GM12892 (cell line): ENCODE results near the gene CDKN1A. TPM values are rescaled to one million over a fixed set of nuclear protein-coding genes. Genes with fewer than 3 reads are reported as not detected.

Experiments used
- DNase-seq: peaks from one replicate; pipeline ENCODE4 v3.0.0; 2011; ENCODE audit not compliant: insufficient read length
- FAIRE-seq: peaks from 2 replicates; lab custom pipeline; 2011; peaks lifted over from hg19 to GRCh38; lab: Jason Lieb, UNC
- POLR2A ChIP-seq: IDR thresholded peaks from 2 replicates; pipeline ENCODE4 v1.6.1; 2011; ENCODE audit warnings: low read depth, low read length, control low read depth
- POLR2AphosphoS5 ChIP-seq: IDR thresholded peaks from 2 replicates; pipeline ENCODE4 v1.6.1; 2011; ENCODE audit warnings: low read depth, low read length, control low read depth
- TAF1 ChIP-seq: IDR thresholded peaks from 2 replicates; pipeline ENCODE4 v1.6.1; 2011; ENCODE audit warnings: low read depth, mild to moderate bottlenecking, control low read depth, low read length, borderline replicate concordance
- polyA plus RNA-seq: library from polyadenylated mRNA; unstranded; fragments of >200 nt; gene quantifications from one replicate; pipeline ENCODE4 v1.2.1, GENCODE V29; 2012; ENCODE audit warnings: missing spikeins, inconsistent platforms; ENCODE audit not compliant: missing spikeins

CDKN1A gene
- 166 TPM for polyA plus RNA-seq

- DNase-seq = peak; percentile 77
- peak; percentile 66 for FAIRE-seq
- TF ChIP-seq TAF1 (peak; percentile 83; the same call in 1 of the 2 replicates), POLR2AphosphoS5 (peak; percentile 97), POLR2A (peak; percentile 99)
Observed at GRCh38 chr6:36678488-36679042, at the start of gene CDKN1A. CDKN1A (plus strand) TSS chr6:36678714; CDS start chr6:36684102, 5,388 bp downstream.

- no peak for DNase-seq
- no peak for FAIRE-seq
- TF ChIP-seq POLR2AphosphoS5 (no peak), TAF1 (no peak), POLR2A (no peak)
Observed at GRCh38 chr6:36629784-36630183, 48.7 kb upstream of the CDKN1A start.

GRCh38 chr6:36631326-36632011, 47.0 kb upstream of the CDKN1A start:
- no peak for DNase-seq
- FAIRE-seq = no peak
- TF ChIP-seq TAF1 = no peak
- TF ChIP-seq POLR2A = no peak

DNA sequence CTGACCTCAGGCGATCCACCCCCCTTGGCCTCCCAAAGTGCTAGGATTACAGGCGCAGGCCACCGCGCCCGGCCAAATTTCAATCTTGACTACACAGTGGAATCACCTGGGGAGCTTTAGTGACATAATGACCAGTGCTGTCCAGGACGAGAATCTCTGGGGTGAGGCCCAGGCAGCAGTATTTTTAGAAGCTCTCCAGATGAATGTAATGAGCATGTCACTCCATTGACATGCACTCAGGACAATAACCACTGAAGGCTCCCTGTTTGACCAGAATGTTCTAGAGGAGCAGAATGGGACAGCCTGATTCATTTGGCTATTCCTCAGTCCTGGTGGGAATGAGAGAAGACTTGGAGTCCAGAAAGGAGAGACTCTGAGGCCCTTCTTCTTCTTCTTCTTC, 45.1 kb upstream of the CDKN1A start:
- FAIRE-seq (no peak), DNase-seq (no peak)
- TF ChIP-seq POLR2AphosphoS5 = no peak
- no peak for TF ChIP-seq POLR2A
- TF ChIP-seq TAF1 = no peak

DNA sequence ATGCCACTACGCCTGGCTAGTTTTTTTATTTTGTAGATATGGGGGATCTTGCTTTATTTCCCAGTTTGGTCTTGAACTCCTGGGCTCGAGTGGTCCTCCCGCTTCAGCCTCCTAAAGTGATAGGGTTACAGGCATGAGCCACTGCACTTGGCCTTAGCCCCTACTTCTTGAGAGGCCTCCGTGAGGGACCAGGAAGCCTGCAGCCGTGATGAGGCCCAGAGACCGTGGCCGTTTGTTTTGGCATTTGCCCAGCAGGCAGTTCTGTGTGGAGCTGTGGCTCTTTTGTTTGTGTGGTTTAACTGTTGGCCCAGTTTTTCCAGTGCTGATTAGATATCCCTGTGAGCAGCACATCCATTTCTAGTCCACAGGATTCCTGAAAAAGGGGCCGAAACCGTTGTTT, 44.6 kb upstream of the CDKN1A start:
- DNase-seq (no peak), FAIRE-seq (no peak)
- TF ChIP-seq TAF1 (no peak), POLR2A (no peak), POLR2AphosphoS5 (no peak)

- DNase-seq (no peak), FAIRE-seq (no peak)
- TF ChIP-seq POLR2AphosphoS5 = no peak
Observed at GRCh38 chr6:36634317-36635108, 44.0 kb upstream of the CDKN1A start.

DNA sequence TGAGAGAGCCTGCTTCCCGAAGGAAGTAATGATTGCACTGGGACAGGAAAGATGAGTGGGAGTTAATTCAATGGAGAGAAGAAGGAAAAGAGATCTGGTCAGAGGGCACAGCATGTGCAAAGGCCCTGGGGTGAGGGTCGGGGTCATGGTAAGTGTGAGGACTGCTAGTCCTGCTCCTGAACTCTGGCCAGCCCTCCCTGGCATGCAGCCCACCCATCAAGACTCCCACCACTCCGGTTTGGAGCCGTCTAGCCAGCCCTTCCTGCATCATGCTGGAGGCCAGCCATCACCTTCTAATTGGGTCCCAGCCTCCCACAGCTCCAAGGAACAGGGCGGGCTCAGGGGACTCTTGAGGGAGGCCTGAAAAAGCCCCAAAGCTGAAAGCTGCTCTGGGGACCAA, 42.2 kb upstream of the CDKN1A start:
- FAIRE-seq = no peak
- TF ChIP-seq POLR2AphosphoS5 (no peak), TAF1 (no peak), POLR2A (no peak)
- DNase-seq = no peak

GRCh38 chr6:36636687-36637418, 41.7 kb upstream of the CDKN1A start:
- FAIRE-seq (peak; percentile 9), DNase-seq (no peak)
- TF ChIP-seq TAF1 (no peak), POLR2A (no peak), POLR2AphosphoS5 (no peak)

DNA sequence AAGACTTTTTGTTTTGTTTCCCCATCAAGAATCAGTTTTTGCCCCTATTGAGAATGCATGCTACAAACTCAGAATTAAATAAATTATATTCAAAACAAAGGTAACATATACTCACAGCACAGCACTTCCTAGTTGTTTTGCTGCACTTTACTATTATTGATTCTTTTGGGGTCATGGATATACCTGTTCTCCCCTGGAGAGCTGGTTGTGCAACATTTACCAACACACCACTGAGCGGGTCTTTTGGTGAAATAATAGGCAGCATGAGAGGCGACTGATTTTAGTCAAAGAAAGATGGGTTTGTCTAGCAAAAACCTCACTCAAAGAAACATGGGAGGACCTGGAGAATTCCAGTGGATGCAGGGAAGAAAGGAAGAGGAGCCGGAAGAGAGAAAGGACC, 39.9 kb upstream of the CDKN1A start:
- DNase-seq (no peak), FAIRE-seq (no peak)
- TF ChIP-seq POLR2A = no peak
- no peak for TF ChIP-seq POLR2AphosphoS5
- no peak for TF ChIP-seq TAF1

DNA sequence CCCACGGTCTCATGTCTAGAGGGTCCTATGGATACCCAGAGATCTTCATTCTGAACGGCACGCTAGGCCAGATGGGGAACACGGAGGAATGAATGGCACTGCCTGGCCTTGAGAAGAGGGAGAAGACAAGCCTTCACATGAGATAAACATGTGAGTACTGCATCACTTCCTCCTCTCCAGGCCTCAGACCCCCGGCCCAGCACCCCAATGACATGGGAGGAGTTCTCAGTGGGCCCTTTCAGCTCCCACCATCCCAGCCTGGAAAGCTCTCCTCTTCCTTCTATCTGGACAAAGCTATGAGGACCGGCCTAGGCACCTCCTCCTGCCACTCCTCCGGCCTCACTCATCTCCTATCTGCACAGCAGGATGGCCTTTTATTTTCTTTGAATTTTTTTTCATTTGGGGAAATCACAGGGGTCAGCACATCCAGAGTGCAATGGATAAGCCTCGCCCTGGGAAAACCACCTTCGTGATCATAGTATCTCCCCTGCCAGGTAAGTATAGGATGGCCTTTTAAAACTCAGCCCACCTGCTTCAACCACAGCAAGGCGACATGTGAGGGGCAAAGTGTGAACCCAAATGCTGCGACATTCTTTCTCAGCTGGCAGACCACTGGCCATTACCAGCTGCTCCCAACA, 39.2 kb upstream of the CDKN1A start:
- no peak for TF ChIP-seq POLR2A
- no peak for TF ChIP-seq POLR2AphosphoS5
- no peak for TF ChIP-seq TAF1
- DNase-seq = no peak
- FAIRE-seq = no peak

GRCh38 chr6:36641543-36641942, 37.0 kb upstream of the CDKN1A start:
- DNase-seq = no peak
- TF ChIP-seq POLR2A = no peak
- no peak for TF ChIP-seq POLR2AphosphoS5
- no peak for TF ChIP-seq TAF1
- no peak for FAIRE-seq
